Fibroblast of skin of right biceps (primary cell): ENCODE measurements around the gene TM7SF2.
"Not testable (repeated sequence)": the region's sequence is repeated elsewhere in the genome, so short reads cannot be mapped to it uniquely, and the experiment has no call there.

Experiments
- DNase-seq: peaks from one replicate; pipeline ENCODE4 v3.0.0-alpha.2; 2013

TM7SF2 gene

DNA sequence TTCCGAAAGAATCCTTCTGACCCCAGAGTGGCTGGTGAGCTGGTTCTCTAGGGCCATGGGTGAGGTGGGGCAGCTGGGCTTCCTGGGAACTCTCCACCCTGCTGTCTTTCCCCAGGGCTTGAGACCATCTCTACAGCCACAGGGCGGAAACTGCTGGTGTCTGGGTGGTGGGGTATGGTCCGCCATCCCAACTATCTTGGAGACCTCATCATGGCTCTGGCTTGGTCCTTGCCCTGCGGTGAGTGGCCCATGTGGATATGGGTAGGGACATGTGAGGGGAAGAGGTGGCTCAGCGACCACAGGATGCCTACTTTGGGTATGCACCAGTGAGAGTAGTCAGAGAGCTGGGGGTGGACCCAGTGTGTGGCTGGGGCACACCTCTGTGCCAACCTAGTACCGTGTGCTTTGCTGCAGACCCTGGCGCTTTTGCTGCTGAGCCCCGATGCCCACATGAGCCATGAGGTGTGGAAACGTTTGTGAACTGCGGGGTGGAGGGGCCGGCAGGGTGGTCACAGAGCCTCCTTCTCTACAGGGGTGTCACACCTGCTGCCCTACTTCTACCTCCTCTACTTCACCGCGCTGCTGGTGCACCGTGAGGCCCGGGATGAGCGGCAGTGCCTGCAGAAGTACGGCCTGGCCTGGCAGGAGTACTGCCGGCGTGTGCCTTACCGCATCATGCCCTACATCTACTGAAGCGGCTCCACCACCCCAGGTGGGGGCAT lies 3.9 kb downstream of the TM7SF2 start:
- no peak for DNase-seq

DNA sequence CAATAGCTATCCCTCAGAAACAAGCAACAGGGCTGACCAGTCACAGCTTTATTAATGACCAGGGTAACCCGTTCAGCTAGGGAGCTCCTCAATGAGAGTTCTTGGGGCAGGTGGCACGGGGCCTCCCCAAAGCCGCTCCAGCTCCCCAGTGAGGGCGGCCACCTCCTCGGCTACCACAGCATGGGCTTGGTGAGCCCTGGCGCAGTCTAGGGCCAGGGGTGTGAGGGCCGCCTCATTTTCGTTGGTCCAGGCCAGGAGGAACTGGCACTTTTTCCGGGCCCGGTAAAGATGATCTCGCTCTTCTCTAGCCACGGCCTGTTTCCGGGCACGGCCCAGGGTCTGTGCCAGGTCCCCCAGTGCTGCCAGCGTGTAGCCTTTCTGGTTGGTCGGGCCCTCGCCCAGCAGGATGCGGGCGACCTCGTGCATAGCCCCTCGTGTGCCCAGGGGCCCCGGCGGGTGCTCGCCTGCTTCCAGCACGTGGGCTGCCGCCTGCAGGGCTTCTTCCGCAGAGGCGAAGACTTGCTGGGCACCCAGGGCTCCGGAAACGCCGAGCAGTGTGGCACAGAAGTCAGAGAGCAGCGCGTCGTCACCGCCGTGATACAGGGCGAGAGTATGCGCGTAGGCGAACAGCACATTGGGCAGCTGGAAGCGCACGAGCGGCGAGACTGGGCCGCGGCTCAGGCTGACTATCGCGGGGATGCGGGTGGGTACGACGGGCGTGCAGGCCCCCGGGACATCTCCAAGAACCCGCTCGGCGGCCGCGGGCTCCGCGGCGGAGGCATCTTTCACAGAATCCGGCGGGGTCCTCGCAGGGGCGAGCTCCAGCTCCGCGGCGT lies 4.9 kb downstream of the TM7SF2 start:
- peak; percentile 33 for DNase-seq

DNA sequence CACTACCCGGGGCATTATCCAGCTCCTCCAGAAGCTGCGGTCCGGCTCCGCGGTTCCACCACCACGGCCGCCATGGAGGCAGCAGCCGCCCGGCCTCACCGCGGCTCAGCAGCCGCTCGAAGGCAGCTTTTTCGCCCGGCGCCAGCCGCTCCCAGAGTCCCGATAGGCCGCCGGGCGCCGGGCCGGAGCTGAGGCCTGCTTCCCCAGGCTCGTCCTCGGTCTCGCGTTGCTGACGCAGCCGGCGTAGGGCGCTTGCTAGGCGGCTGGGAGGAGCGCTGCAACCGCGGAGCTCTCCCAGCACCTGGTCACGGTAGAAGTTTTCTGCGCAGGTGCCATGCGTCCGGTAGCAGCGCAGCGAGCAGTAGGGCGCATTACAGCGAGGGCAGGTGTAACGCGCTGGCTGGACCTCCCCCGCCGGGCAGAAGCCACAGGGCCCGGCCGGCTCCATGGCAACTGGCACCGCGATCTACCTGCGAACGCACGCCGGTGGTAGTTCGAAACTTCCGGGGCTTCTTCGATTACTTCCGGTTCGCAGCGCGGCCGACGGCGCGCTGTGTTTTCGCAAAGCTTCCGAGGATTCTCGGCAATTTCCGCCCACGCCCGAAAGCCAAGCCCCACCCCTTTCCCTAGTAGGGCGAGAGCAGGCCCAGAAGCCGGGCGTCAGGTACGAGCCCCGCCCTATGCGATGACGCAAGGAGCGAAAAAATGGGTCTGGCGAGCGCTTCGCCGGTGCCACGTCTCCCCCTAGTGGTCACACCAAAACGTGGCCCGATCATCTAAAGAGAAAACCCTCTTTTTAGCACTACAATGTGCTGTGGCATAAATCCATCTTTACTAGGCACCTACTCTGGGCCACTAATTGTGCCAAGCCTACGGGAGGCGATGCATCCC lies 5.8 kb downstream of the TM7SF2 start, which contains the start of gene ZNHIT2:
TSS of gene ZNHIT2 (minus strand) at position 496 of the 891 bp plus-strand sequence. CDS start at position 448, 48 bp downstream.
- peak; percentile 98 for DNase-seq

DNA sequence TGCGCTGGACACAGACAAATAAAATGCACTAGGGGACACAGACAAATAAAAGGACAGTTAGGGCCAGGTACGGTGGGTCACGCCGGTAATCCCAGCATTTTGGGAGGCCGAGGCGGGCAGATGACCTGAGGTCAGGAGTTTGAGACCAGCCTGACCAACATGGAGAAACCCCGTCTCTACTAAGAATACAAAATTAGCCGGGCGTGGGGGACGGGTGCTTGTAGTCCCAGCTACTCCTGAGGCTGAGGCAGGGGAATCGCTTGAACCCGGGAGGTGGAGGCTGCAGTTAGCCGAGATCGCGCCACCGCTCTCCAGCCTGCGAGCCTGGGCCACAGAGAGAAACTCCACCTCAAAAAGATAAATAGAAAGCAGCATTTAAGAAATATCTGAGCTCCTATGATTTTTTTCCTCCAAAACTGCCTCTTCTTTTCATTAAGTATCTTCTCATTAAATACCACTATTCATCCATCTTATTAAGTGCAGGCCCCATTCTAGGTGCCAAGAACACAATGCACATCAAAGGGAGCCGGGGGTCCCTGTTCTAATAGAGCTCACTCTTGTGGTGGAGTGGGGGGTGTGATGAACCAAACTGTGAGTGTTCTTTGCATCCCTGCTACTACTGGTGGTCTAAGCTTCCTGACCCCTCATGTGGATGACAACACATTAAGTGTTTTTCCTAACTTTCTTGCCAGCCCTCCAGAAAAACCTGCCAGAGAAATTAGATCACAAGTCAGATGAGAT lies 6.6 kb downstream of the TM7SF2 start:
- no peak for DNase-seq

DNA sequence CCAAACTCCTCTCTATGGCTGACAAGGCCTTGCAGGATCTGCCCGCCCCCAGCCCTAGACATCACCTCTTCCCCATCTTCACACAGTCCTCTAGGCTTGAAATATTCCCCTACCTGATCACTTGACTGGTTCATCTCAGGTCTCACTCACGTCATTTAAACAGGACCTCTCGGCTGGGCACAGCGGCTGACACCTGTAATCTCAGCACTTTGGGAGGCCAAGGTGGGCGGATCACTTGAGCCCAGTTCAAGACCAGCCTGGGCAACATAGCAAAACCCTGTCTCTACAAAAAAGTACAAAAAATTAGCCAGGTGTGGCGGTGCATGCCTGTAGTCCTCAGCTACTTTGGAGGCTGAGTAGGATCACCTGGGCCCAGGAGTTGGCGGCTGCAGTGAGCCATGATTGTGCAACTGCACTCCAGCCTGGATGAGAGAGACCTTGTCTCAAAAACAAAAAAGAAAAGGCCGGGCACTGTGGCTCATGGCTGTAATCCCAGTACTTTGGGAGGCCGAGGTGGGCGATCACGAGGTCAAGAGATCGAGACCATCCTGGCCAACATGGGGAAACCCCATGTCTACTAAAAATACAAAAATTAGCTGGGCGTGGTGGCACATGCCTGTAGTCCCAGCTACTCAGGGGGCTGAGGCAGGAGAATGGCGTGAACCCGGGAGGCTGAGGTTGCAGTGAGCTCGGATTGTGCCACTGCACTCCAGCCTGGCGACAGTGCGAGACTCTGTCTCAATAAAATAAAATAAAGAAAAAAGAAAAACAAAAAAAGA lies 7.4 kb downstream of the TM7SF2 start:
- not testable (repeated sequence) for DNase-seq

DNA sequence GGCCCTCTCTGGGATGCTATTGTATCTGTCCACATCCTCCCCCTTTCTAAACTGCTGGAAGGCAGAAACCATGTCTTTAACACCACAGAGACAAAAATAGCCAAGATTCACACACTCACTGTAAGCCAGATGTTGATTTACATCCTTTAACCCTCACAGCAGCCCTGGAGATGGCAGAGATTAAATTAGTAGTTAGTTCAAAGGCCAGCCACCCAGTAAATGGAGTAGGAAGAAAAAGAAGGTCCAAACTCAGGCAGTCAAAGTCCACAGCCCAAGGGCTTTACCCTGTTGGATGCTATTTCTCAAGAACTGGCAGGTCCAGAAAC lies 8.0 kb downstream of the TM7SF2 start:
- DNase-seq: no peak

DNA sequence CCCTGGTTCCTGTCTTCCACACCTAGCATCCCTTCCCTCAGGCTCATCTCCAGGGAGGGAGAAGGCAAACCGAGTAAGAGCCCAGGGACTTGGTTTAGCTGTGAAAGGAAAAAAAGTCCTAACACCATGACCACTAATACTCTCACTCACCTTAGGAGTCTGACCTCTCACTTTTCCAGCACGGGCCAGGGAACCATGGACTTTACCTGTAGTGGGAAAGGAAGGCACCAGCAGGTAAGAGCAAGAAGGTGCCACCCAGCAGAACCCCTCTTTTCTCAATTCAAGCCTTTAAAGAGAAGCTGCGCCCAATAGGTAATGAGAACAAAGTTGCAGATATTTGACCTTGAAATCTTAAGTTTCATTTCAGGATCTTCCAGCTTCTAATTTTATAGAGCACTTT lies 9.2 kb downstream of the TM7SF2 start:
- DNase-seq: no peak

DNA sequence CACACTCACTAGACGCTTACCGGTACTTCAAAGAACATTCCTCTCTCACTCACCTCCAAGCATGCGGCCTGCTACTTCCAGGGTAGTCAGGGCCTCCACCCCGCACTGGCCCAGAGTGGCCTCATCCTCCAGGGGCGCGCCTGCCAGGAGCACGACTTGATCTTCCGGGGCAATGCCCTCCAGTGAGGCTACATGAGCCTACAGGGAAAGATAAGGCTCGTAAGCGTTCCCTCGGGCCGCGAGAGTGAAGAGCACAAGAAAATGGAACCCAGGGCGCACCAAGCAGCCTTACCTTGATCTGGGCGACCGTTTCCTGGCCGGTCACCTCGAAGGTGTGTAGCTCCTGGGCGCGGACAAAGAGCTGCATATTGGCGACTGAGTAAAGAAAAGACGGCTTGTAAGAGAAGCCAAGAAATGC lies 9.8 kb downstream of the TM7SF2 start:
- no peak for DNase-seq

DNA sequence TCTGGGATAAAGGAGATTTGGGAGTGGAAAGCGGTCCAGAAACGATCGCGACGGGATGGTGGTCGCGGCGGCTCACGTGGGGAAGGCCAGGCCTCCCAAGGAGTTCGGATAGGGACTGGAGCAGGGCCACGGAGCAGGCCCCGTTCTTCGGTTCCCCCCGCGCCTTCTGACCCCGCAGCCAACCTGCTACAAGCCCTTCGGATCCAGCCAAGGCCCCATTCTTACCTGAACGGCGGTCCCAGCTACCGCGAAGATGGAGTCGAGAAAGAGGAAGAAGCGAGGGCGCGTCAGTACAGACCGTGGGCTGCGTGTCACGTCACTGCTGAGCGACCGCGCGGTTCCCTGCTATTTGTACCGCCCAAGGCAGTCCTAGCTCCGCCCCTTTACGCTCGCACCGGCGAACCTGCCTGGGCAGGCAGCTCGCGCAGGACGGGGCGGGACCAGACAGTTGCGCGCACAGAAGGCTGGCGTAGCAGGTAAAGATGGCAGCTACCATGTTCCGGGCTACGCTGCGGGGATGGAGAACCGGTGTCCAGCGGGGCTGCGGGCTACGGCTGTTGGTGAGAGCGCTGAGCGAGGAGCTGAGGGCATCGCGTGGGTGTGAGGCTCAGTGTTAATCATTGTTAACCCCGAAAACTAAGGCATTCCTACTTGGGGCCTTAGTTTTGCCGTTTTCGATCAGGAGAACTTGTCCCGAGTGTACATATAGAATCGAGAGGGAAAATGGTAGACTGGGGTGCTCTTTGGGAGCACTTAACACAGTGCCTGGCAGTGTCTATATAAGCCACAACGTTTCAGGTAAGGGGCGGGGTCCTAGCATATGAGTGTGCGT lies 10.4 kb downstream of the TM7SF2 start, which contains the start of the genes FAU and MRPL49:
TSS of gene FAU (minus strand) at position 270 of the 832 bp plus-strand sequence. CDS start 321 bp downstream, outside the sequence.
TSS of gene MRPL49 (plus strand) at position 457 of the 832 bp plus-strand sequence. CDS start at position 483, 26 bp downstream.
- DNase-seq: peak; percentile 96

DNA sequence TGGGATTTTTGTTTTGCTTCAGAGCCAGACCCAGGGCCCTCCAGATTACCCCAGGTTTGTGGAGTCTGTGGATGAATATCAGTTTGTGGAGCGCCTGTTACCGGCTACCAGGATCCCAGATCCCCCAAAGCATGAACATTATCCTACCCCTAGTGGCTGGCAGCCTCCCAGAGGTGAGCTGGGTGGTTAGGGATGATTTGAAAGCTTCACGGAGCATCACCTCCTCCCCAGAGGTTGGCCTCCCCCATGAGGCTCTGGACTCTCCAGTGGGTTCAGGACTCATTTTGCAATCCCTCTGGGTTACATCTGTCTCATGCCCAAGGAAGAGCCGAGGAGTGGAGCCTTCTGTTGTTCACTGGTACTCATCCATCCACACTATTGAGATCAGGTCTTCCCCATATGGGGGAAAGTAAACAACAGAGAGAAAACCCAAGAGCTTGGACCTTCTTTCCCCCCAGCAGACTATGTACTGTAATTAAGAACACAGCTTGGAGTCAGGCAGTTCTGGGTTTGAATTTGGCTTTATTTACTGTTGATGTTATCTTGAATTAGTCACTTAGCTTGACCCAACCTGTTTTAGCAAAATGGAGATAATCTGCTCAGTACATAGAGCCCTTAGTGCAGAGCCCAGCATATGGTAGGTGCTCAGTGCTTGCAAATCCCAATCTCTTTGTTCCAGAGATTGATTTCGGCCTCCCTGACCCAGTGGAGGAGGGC lies 13.0 kb downstream of the TM7SF2 start:
- no peak for DNase-seq

DNA sequence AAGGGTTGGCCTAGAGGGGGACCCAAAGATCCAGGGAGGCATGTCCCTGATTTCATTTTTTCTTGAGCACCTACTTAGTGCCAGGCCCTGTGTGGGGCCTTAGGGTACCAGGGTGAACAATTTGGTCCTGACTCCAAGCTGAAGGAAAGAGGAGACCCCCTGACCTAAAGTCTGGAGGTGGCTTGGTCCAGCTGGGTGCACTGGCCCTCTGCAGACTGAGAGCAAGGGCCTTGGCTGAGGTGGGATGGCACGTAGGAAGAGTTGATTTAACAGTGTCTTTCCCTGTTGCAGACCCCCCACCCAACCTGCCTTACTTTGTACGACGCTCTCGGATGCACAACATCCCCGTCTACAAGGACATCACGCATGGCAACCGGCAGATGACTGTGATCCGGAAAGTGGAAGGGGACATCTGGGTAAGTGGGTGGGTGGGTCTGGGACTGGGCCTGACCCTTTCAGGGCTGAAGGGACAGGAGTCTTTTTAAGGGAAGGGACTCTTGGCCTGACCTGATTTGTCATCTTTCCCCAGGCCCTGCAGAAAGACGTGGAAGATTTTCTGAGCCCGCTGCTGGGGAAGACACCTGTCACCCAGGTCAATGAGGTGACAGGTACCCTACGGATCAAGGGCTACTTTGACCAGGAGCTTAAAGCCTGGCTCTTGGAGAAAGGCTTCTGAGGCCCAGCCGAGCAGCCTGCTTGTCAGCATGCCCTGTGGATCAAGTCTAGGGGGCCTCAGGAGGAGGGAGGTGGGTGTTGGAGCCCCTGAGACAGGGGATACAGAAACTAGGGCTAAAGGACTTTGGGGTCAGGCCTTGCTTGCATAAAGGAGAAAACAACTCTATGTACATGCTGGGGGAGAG lies 13.8 kb downstream of the TM7SF2 start:
- no peak for DNase-seq

DNA sequence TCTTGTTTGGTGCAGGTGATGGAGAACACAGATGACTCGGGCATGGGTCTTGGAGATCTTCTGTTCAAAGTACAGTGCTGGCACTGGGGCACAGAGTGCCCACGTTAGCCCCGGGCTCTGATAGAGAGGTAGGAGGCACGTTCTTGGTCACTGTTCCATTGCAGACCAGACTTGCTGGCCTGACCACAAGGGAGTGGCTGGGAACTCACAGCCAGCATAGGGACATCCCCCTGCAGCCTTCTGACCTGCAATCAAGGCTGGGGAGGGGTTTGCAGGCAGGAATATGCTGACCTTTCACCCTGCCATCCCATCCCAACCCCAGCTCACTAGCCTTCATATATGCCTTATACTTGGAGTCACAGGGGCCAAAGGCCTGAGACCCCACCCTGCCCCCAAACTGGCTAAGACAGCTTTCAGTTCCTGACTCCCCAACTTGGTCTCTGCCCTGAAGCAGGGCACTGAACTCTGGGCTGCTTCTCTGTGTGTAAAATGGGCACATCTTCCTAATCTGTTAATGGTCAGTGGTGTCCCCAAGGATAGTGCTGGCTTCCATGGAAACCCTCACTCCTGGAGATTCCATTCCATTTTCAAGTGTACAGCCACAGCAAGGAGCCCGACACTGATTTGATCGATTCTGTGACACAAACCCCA lies 15.1 kb downstream of the TM7SF2 start:
- DNase-seq: no peak

DNA sequence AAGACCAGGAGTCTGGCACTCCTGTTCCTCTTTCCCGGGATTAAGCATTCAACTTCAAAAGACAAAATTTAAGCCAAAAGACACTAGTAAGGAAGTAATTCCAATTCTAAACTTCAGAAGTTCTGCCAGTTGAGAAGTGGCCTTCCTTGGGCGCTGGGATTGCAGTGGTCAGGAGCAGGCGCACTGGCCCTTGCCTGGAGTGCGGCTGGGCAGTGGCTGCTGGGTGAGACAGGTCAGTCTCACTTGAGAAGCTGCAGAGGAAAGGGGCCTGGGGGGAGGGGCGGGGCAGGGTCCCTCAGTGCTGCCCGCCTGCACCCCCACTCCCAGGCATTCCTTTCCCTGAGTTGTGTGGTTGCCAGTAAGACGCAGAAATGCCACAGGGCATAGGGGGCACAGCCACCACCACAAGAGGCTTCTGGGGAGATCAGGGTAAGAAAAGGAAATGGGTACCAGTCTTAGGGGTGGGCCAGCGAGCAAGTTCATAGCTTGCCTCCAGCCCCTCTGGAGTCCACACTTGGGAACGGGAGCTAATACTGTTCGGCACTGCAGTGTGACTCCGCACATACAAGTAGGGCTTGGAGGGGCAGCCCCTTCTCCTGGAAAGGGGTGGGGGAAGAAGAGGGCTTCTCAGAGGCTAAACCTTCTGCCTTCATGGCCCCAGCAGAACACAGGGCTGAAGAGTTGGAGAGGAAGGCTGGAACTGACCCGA lies 16.0 kb downstream of the TM7SF2 start:
- no peak for DNase-seq

DNA sequence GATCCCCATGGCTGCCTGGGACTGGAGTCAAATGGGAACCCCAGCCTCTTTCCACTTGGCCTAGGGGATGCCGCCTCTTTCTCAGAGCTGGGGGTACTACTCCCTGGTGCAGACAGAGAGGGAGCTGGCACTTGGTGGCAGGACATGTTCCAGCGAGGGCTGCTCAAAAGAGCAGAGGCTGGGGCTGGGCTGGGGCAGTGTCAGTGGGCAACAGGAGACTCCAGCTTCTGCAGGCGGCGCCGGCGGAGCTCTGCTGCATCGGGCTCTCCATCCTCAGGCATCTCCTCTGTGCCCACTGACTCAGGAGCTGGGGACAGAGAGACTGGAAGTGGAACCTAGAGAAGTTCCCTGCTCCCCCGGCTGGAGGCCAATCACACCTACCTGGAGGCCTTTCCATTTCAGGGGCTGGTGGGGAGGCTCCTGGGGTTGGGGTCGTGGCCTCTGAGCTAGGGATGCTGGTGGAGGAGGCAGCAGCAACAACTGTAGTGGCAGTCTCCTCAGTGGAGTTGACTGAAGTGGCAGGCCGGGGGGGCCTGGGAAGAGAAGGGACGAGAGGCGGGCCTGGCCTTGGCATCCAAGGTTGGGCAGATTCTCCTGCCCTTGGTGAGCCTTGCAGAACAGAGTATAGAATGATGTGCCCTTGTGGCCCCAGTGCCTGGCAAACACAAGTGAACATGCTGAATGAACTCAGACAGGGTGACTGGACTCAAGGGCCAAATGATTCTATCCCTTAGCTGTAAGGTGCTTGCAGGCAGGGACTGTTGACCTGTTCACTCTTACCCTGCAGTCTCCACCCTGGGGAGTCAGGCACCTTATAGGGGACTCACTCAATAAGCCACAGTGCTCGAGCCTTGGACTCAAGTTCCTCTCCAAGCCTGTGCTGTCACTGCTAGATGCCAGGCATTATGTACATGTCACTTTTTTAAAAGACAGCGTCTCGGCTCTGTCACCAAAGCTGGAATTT lies 16.8 kb downstream of the TM7SF2 start:
- DNase-seq: no peak

DNA sequence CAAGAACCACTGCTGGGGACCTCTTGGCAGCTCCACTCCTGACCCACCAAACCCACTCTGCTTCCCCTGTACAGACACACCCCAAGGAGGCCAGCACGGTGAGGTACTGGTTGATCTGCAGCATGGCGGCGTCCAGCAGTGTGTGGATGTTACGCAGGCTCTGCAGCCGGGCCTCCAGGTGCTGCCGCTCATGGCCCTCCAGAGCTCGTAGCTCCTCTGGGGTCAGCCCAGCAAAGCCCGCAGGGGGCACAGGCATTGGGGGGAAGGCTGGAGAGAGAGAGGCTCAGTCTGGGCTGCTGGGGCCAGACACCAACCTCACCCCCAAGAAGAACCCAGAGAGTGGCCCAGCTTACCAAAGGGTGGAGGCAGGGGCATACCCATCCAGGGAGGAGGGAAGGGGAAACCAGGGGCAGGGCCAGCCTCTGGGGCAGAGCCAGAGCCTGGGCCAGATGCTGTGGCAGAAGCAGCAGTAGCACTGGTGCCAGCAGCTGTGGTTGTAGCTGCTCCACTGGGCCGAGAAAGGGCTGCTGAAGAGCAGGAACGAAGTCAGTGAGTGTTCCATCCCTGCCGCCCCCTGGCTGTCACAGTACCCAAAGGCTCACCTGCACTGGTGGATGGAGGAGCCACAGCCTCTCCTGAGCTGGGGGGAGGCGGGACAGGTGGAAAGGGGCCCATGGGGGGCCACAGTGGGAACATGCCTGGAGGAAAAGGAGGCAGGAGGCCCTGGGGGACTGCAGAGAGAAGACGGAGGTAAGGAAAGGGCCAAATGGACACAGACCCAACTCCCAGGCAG lies 18.2 kb downstream of the TM7SF2 start:
- DNase-seq: no peak
